IMR-90 (cell line): ENCODE results near the gene CDNF. TPM values are rescaled to one million over a fixed set of nuclear protein-coding genes. Genes with fewer than 3 reads are reported as not detected.

Source experiments
- ATAC-seq: fragments of 200-7000 bp; cut with Tn5 transposase; 2 replicates; pipeline ENCODE4 v1.9.1; 2020; ENCODE audit warnings: low read depth, mild to moderate bottlenecking, moderate library complexity
- BruUV-seq: library from RNA; stranded (reverse); fragments of 400-500 nt; replicated peaks from 2 replicates; lab custom pipeline; 2021; lab: Mats Ljungman, UMichigan
- CTCF ChIA-PET: fragments of 300-600 bp; formaldehyde crosslinking; extraction: SDS; loops from one replicate; lab custom pipeline; 2021; ENCODE audit warnings: antibody characterized with exemption; lab: Yijun Ruan, JAX
- POLR2A ChIA-PET: fragments of 300-600 bp; sonication (Branson Sonifier 250); formaldehyde crosslinking; loops from one replicate; lab custom pipeline; 2022; ENCODE audit warnings: antibody characterized with exemption; ENCODE audit not compliant: unreplicated experiment; lab: Charles Lee
- DNase-seq: peaks from one replicate; pipeline ENCODE4 v3.0.0; 2013
- H2AFZ ChIP-seq: replicated peaks from 2 replicates; pipeline ENCODE3; 2013; ENCODE audit warnings: low read length, mild to moderate bottlenecking; ENCODE audit not compliant: poor library complexity
- H2AK5ac ChIP-seq: 2 replicates; pipeline ENCODE4 v1.6.1; 2013; ENCODE audit warnings: low read depth, low read length, inconsistent platforms
- H2AK9ac ChIP-seq: replicated peaks from 2 replicates; pipeline ENCODE3; 2013; ENCODE audit warnings: mild to moderate bottlenecking, low read depth, low read length, moderate library complexity; ENCODE audit not compliant: poor library complexity
- H2BK120ac ChIP-seq: 2 replicates; pipeline ENCODE4 v1.6.1; 2013; ENCODE audit warnings: low read depth, low read length, inconsistent platforms
- H2BK15ac ChIP-seq: 3 replicates; pipeline ENCODE4 v1.6.1; 2013; ENCODE audit warnings: low read depth, low read length, inconsistent platforms
- H2BK20ac ChIP-seq: 2 replicates; pipeline ENCODE4 v1.6.1; 2013; ENCODE audit warnings: low read depth, mild to moderate bottlenecking, inconsistent platforms, low read length, moderate library complexity
- H2BK5ac ChIP-seq: 2 replicates; pipeline ENCODE4 v1.6.1; 2013; ENCODE audit warnings: mild to moderate bottlenecking, low read depth, low read length, inconsistent platforms; ENCODE audit not compliant: poor library complexity, severe bottlenecking
- H3K14ac ChIP-seq: replicated peaks from 2 replicates; pipeline ENCODE4 v1.6.1; 2013; ENCODE audit warnings: low read depth, low read length, inconsistent platforms
- H3K18ac ChIP-seq: 2 replicates; pipeline ENCODE4 v1.6.1; 2013; ENCODE audit warnings: low read depth, low read length, control low read depth
- H3K23ac ChIP-seq: 2 replicates; pipeline ENCODE4 v1.6.1; 2013; ENCODE audit warnings: low read depth, low read length, inconsistent platforms
- H3K27ac ChIP-seq: 2 replicates; pipeline ENCODE4 v1.5.1; 2013; ENCODE audit warnings: mild to moderate bottlenecking, control low read depth, low read length; ENCODE audit not compliant: insufficient read depth
- H3K27me3 ChIP-seq: 2 replicates; pipeline ENCODE4 v1.6.1; 2013; ENCODE audit warnings: low read length; ENCODE audit not compliant: control insufficient read depth, insufficient read depth
- H3K36me3 ChIP-seq: 2 replicates; pipeline ENCODE4 v1.6.1; 2013; ENCODE audit warnings: low read length, mixed read lengths; ENCODE audit not compliant: control insufficient read depth, insufficient read depth
- H3K4ac ChIP-seq: 2 replicates; pipeline ENCODE4 v1.6.1; 2013; ENCODE audit warnings: low read depth, low read length, inconsistent platforms
- H3K4me1 ChIP-seq: 2 replicates; pipeline ENCODE4 v1.6.1; 2013; ENCODE audit warnings: low read length, mixed read lengths; ENCODE audit not compliant: control insufficient read depth, insufficient read depth
- H3K4me2 ChIP-seq: 2 replicates; pipeline ENCODE4 v1.6.1; 2013; ENCODE audit warnings: low read depth, mild to moderate bottlenecking, control low read depth, low read length, moderate library complexity
- H3K4me3 ChIP-seq: 2 replicates; pipeline ENCODE4 v1.5.1; 2013; ENCODE audit warnings: low read depth, mild to moderate bottlenecking, control low read depth, low read length, moderate library complexity; ENCODE audit not compliant: insufficient read depth
- H3K56ac ChIP-seq: 2 replicates; pipeline ENCODE4 v1.6.1; 2013; ENCODE audit warnings: low read length, inconsistent platforms; ENCODE audit not compliant: insufficient read depth; ENCODE audit errors: extremely low read depth
- H3K79me1 ChIP-seq, 2 experiments: 2 replicates each; pipeline ENCODE4 v1.6.1; 2013; ENCODE audit warnings: low read length in 2 of 2, inconsistent platforms in 1 of 2, low read depth in 1 of 2
- H3K9ac ChIP-seq: 2 replicates; pipeline ENCODE4 v1.6.1; 2013; ENCODE audit warnings: low read depth, low read length, control low read depth
- H3K9me1 ChIP-seq: 2 replicates; pipeline ENCODE4 v1.6.1; 2013; ENCODE audit warnings: low read length, inconsistent platforms; ENCODE audit not compliant: insufficient read depth
- H3K9me3 ChIP-seq: 2 replicates; pipeline ENCODE4 v1.6.1; 2013; ENCODE audit warnings: low read length; ENCODE audit not compliant: control insufficient read depth, insufficient read depth
- H4K20me1 ChIP-seq: 2 replicates; pipeline ENCODE4 v1.6.1; 2013; ENCODE audit warnings: low read length, inconsistent platforms; ENCODE audit not compliant: insufficient read depth
- H4K5ac ChIP-seq: 2 replicates; pipeline ENCODE4 v1.6.1; 2013; ENCODE audit warnings: mild to moderate bottlenecking, low read depth, low read length, control low read depth
- H4K8ac ChIP-seq, 2 experiments: 2 replicates each; pipeline ENCODE4 v1.6.1; 2013; ENCODE audit warnings: low read depth in 2 of 2, low read length in 2 of 2, control low read depth in 1 of 2, inconsistent platforms in 1 of 2
- H4K91ac ChIP-seq: 2 replicates; pipeline ENCODE4 v1.6.1; 2013; ENCODE audit warnings: low read depth, low read length, inconsistent platforms; ENCODE audit not compliant: insufficient read depth
- BHLHE40 ChIP-seq: fragments of 150-350 bp; IDR thresholded peaks from 2 replicates; pipeline ENCODE4 v1.6.1; 2016; ENCODE audit warnings: mild to moderate bottlenecking, low read depth, low read length
- CEBPB ChIP-seq: IDR thresholded peaks from 2 replicates; pipeline ENCODE4 v1.6.1; 2012; ENCODE audit warnings: low read depth, low read length, improper control_type of control experiment
- CHD1 ChIP-seq: IDR thresholded peaks from 2 replicates; pipeline ENCODE4 v1.6.1; 2012; ENCODE audit warnings: low read depth, low read length, improper control_type of control experiment
- MAFK ChIP-seq: IDR thresholded peaks from 2 replicates; pipeline ENCODE4 v1.6.1; 2012; ENCODE audit warnings: low read depth, low read length, improper control_type of control experiment
- RAD21 ChIP-seq: IDR thresholded peaks from 2 replicates; pipeline ENCODE4 v1.6.1; 2012; ENCODE audit warnings: low read length, improper control_type of control experiment
- WGBS, 2 experiments: methylation state at CpG; one replicate each; pipeline versions ENCODE4 v1.1.5 to v1.1.7; 2013; ENCODE audit warnings: missing lambda C conversion rate in 2 of 2; ENCODE audit not compliant: insufficient read length in 1 of 2; ENCODE audit errors: extremely low coverage in 2 of 2; 5-methylcytosine and 5-hydroxymethylcytosine counted together
- dilution Hi-C: fragments of 300-500 bp; cut with HindIII; formaldehyde crosslinking; loops from one replicate; pipeline ENCODE4 v1.14.3; 2018; ENCODE audit warnings: low sequenced_read_pairs; ENCODE audit not compliant: unreplicated experiment
- in situ Hi-C: fragments of 300-500 bp; cut with MboI; formaldehyde crosslinking; loops from 3 replicates; pipeline ENCODE4 v1.14.3; 2019; ENCODE audit warnings: low sequenced_read_pairs, inconsistent platforms, mixed read lengths
- intact Hi-C: fragments of 100-400 bp; cut with micrococcal nuclease; formaldehyde crosslinking; loops from 2 replicates; pipeline ENCODE4 v1.10.0; 2022
- polyA plus RNA-seq, 3 experiments: library from polyadenylated mRNA; depleted of rRNA; stranded (reverse); fragments of >200 nt; gene quantifications; 2 replicates each; pipeline ENCODE4 v1.2.3, GENCODE V29; 2012; ENCODE audit warnings: low replicate concordance in 1 of 3
- total RNA-seq: library from RNA; depleted of rRNA; stranded (reverse); fragments of >200 nt; gene quantifications from 2 replicates; pipeline ENCODE4 v1.2.3, GENCODE V29; 2012

Gene CDNF
- total and polyA plus RNA-seq, 2 of the 4 experiments (the other 2 are of a cell fraction) = 0.72 to 1.3 TPM

GRCh38 chr10:14774214-14774580, 63.6 kb downstream of the CDNF start:
- peaks cover 4% of the 10 kb centered on the region; the same call in 1 of the 2 replicates for H3K9me1 ChIP-seq
- WGBS, 2 experiments = 97% methylated on average over 13 of the region's 22 CpGs; no CpG with 5 or more reads in 1 of the 2 experiments
- no peak overlapping the region for H3K18ac ChIP-seq
- peaks cover 6% of the 10 kb centered on the region for H3K4me1 ChIP-seq
- no peaks in the 10 kb centered on the region for H3K27me3 ChIP-seq
- ChIA-PET POLR2A (interaction anchor here (0.6 kb wide), 1 partner anchor 51 kb away, joined by 5 read pairs; no protein-coding TSS in a partner anchor), CTCF (no interaction called here)
- H4K8ac ChIP-seq = no peak overlapping the region
- H3K4me3 ChIP-seq = no peak overlapping the region
- intact Hi-C loops = no loop called here
- no peak overlapping the region for H3K4me2 ChIP-seq
- no peak overlapping the region for H3K9ac ChIP-seq
- no peak overlapping the region for H2BK5ac ChIP-seq
- H3K14ac ChIP-seq = no peak overlapping the region
- no peak overlapping the region for H2BK20ac ChIP-seq
- no peak overlapping the region for H3K27ac ChIP-seq
- H3K36me3 ChIP-seq = no peaks in the 10 kb centered on the region
- in situ Hi-C loops = no loop called here
- no peak overlapping the region for H2AK9ac ChIP-seq
- TF ChIP-seq BHLHE40 (no peak), CEBPB (no peak), RAD21 (no peak), CHD1 (no peak), MAFK (no peak)
- H3K56ac ChIP-seq = no peak overlapping the region
- no peak overlapping the region for H2AFZ ChIP-seq
- no peaks in the 10 kb centered on the region for H3K9me3 ChIP-seq
- no peak overlapping the region for H2BK120ac ChIP-seq
- dilution Hi-C loops = no loop called here
- H4K5ac ChIP-seq = no peak overlapping the region
- H3K79me1 ChIP-seq = no peaks in the 10 kb centered on the region
- no peak overlapping the region for H2BK15ac ChIP-seq
- no peak overlapping the region for H4K91ac ChIP-seq
- BruUV-seq = no TSS peak
- no peak overlapping the region for H2AK5ac ChIP-seq
- DNase-seq (no peak), ATAC-seq (no peak)
- H3K4ac ChIP-seq = no peak overlapping the region
- no peaks in the 10 kb centered on the region for H4K20me1 ChIP-seq
- no peak overlapping the region for H3K23ac ChIP-seq
